Stomach (tissue), 9 donors: ENCODE measurements around the gene CUEDC1. TPM values are rescaled to one million over a fixed set of nuclear protein-coding genes. Genes with fewer than 3 reads are reported as not detected.

Experiments
- DNase-seq, 2 donors: peaks; one replicate each; pipeline versions ENCODE4 v3.0.0 to v3.0.0-alpha.2; 2013 to 2019
- H3K27ac ChIP-seq, 5 donors: fragments of 200-600 bp in 4 of 5; sonication (generic) in 4 of 5; one replicate each; pipeline ENCODE4 v1.5.1; 2013 to 2019; ENCODE audit warnings: mild to moderate bottlenecking in 1 of 5, moderate library complexity in 1 of 5
- H3K27me3 ChIP-seq, 3 donors: fragments of 200-600 bp; sonication (generic); one replicate each; pipeline ENCODE4 v1.5.1; 2017 to 2019; ENCODE audit warnings: mixed run types in 1 of 3
- H3K36me3 ChIP-seq, 4 donors: fragments of 200-600 bp; sonication (generic); 1 replicate in 3 of 4; 2 replicates in 1 of 4; pipeline ENCODE4 v1.5.1; 2016 to 2019
- H3K4me1 ChIP-seq, 4 donors: fragments of 200-600 bp; sonication (generic); one replicate each; pipeline ENCODE4 v1.5.1; 2016 to 2019
- H3K4me3 ChIP-seq, 4 donors: fragments of 200-600 bp; sonication (generic) in 3 of 4; one replicate each; pipeline ENCODE4 v1.5.1; 2016 to 2019; ENCODE audit warnings: mild to moderate bottlenecking in 1 of 4
- H3K9me3 ChIP-seq, 4 donors: fragments of 200-600 bp; sonication (generic); one replicate each; pipeline ENCODE4 v1.5.1; 2016 to 2019
- CTCF ChIP-seq, 7 experiments: fragments of 450-650 bp in 4 of 7; fragments of 200-600 bp in 3 of 7; sonication (generic) in 3 of 7; IDR thresholded peaks; one replicate each; pipeline ENCODE4 v1.5.1; 2016 to 2019; ENCODE audit warnings: antibody characterized with exemption in 7 of 7, control low read depth in 2 of 7, mild to moderate bottlenecking in 1 of 7
- EP300 ChIP-seq: sonication (generic); formaldehyde crosslinking; IDR thresholded peaks from one replicate; pipeline ENCODE4 v1.6.1; 2017; ENCODE audit warnings: antibody characterized with exemption
- POLR2A ChIP-seq, 4 donors: fragments of 450-650 bp; IDR thresholded peaks; one replicate each; pipeline ENCODE4 v1.6.1; 2016; ENCODE audit warnings: antibody characterized with exemption in 4 of 4, control low read depth in 2 of 4, mild to moderate bottlenecking in 1 of 4, moderate library complexity in 1 of 4
- POLR2AphosphoS5 ChIP-seq, 3 donors: sonication (generic); formaldehyde crosslinking; IDR thresholded peaks; one replicate each; pipeline ENCODE4 v1.6.1; 2016; ENCODE audit warnings: antibody characterized with exemption in 3 of 3
- WGBS, 5 donors: extraction: QIAGEN DNeasy Blood & Tissue Kit in 3 of 5; methylation state at CpG; one replicate each; pipeline versions ENCODE4 v1.1.5 to v1.1.7; 2013 to 2018; 5-methylcytosine and 5-hydroxymethylcytosine counted together
- intact Hi-C: fragments of 100-400 bp; cut with DNase I; formaldehyde crosslinking; loops from one replicate; pipeline ENCODE4 v1.15.1; 2023; ENCODE audit warnings: low total_unique reads
- polyA plus RNA-seq, 3 donors: library from polyadenylated mRNA; stranded (reverse); fragments of 200-250 nt; gene quantifications; one replicate each; pipeline ENCODE4 v1.2.3, GENCODE V29; 2013
- total RNA-seq, 5 donors: library from RNA; depleted of rRNA; stranded (reverse); fragments of >200 nt; gene quantifications; one replicate each; pipeline versions ENCODE4 v1.1.0 to v1.2.3, GENCODE V29; 2014 to 2016
- donor health status: healthy with polysubstance abuse.
- donor health status: Bipolar disorder and iron deficiency.
- donor health status: healthy.

Gene CUEDC1
- total and polyA plus RNA-seq, 8 donors = 10.5 to 111 (median 21.7) TPM

GRCh38 chr17:57971572-57971971 is 16.4 kb upstream of the CUEDC1 start:
- intact Hi-C loops = no loop called here
- Histone ChIP-seq H3K27me3 (no peaks in the 10 kb centered on the region), H3K9me3 (no peaks in the 10 kb centered on the region), H3K36me3 (peaks cover 27 to 50% (median 44%) of the 10 kb centered on the region in 4 donors), H3K27ac (no peak overlapping the region), H3K4me1 (peaks cover 14 to 21% (median 19%) of the 10 kb centered on the region in 4 donors), H3K4me3 (no peak overlapping the region)
- no peak for DNase-seq
- 53 to 72% (median 60%) methylated on average over 10 of the region's 10 CpGs for WGBS, 5 donors
- TF ChIP-seq CTCF (IDR thresholded peaks at IDR 0.05) (no peak), EP300 (no peak)

DNA sequence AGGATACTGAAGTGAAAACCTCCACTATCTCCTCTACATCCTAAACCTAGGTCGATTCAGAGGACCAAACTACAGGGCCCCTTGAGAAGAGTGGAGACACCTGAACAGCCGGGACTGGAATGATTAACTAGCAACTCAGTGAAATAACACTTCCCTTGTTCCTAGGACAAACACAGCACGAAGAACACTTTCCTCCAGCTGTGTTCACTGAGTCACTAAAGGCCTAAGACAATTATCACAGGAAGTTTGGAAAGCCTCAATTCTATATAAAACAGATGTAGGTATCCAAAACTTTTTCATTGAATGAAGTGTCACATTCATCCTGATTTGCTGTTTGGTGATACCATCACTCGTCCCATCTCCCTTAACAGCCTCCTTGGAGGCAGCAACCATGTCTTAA is 15.5 kb upstream of the CUEDC1 start:
- intact Hi-C loops = no loop called here
- Histone ChIP-seq H3K4me3 (no peak overlapping the region), H3K4me1 (peaks cover 9 to 16% (median 13%) of the 10 kb centered on the region in 4 donors), H3K9me3 (no peaks in the 10 kb centered on the region), H3K36me3 (peaks cover 18 to 41% (median 36%) of the 10 kb centered on the region in 4 donors), H3K27ac (no peak overlapping the region), H3K27me3 (no peaks in the 10 kb centered on the region)
- DNase-seq = no peak
- TF ChIP-seq POLR2A (IDR thresholded peaks at IDR 0.05) (no peak), POLR2AphosphoS5 (IDR thresholded peaks at IDR 0.05) (no peak), CTCF (IDR thresholded peaks at IDR 0.05) (no peak), EP300 (no peak)
- WGBS, 5 donors = 35 to 46% (median 42%) methylated on average over 4 of the region's 4 CpGs

DNA sequence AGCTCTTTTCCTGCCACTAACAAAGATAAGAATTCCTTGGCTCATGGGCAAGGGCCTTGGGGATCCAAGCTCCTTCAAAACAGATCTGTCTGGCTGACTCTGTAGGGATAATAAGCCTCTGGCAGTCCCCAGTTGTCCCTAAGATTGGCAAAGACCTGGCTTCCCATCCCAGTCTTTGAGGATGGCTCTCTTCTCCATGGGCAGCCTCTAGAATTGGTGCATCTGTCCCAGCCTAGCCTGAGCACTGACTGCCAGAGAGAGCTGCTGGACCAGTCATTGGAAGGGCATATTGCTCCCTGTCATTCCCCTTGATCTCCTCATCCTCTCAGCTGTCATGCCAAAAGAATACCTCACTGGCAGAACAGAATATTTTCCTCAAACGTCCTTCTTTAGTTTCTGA is 13.2 kb upstream of the CUEDC1 start:
- TF ChIP-seq EP300 (no peak), POLR2AphosphoS5 (IDR thresholded peaks at IDR 0.05) (no peak), CTCF (IDR thresholded peaks at IDR 0.05) (no peak), POLR2A (IDR thresholded peaks at IDR 0.05) (no peak)
- no peak for DNase-seq
- Histone ChIP-seq H3K36me3 (peaks cover 4 to 18% (median 14%) of the 10 kb centered on the region in 4 donors), H3K4me3 (no peak overlapping the region), H3K4me1 (no peaks in the 10 kb centered on the region), H3K27ac (no peak overlapping the region), H3K9me3 (no peaks in the 10 kb centered on the region), H3K27me3 (no peaks in the 10 kb centered on the region)
- WGBS, 5 donors = 40 to 63% (median 50%) methylated on average over 1 of the region's 1 CpG
- intact Hi-C loops = no loop called here

DNA sequence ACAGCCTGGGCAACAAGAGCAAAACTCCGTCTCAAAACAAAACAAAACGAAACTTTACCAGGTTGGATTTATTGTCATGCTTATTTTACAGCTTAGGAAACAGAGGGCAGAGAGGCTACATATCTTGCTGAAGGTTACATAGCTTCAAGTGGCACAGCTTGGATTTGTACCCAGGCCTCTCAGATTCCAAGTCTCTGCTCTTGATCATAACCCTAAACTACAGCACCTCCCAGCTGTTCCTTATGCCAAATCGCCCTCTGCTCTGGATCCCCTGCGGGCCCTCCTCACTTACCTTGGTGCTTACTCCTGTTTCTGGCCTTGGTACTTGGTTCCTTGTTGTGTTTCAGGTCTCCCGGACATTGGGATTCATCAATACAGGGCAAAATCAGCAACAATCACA is 11.7 kb upstream of the CUEDC1 start:
- Histone ChIP-seq H3K9me3 (no peaks in the 10 kb centered on the region), H3K36me3 (peaks cover 0 to 4% (median 0%) of the 10 kb centered on the region in 4 donors), H3K4me1 (no peaks in the 10 kb centered on the region), H3K27me3 (no peaks in the 10 kb centered on the region), H3K27ac (no peak overlapping the region), H3K4me3 (no peak overlapping the region)
- intact Hi-C loops = no loop called here
- TF ChIP-seq CTCF (IDR thresholded peaks at IDR 0.05) (no peak), POLR2AphosphoS5 (IDR thresholded peaks at IDR 0.05) (no peak), EP300 (no peak), POLR2A (IDR thresholded peaks at IDR 0.05) (no peak)
- WGBS, 5 donors = 85 to 91% (median 88%) methylated on average over 5 of the region's 5 CpGs
- DNase-seq = no peak
